Testis (tissue), 3 donors: ENCODE measurements around the gene TMEM242. TPM values are rescaled to one million over a fixed set of nuclear protein-coding genes. Genes with fewer than 3 reads are reported as not detected.

ENCODE experiments used
- DNase-seq: peaks from one replicate; pipeline ENCODE4 v3.0.0-alpha.2; 2019
- H3K27ac ChIP-seq, 2 donors: fragments of 200-600 bp; sonication (generic); one replicate each; pipeline ENCODE4 v1.5.1; 2019
- H3K27me3 ChIP-seq: fragments of 200-600 bp; sonication (generic); one replicate; pipeline ENCODE4 v1.5.1; 2019
- H3K36me3 ChIP-seq: fragments of 200-600 bp; sonication (generic); one replicate; pipeline ENCODE4 v1.5.1; 2017; ENCODE audit warnings: low read depth; ENCODE audit errors: missing control alignments
- H3K4me1 ChIP-seq: fragments of 200-600 bp; sonication (generic); one replicate; pipeline ENCODE4 v1.5.1; 2019
- H3K4me3 ChIP-seq, 2 donors: fragments of 200-600 bp; sonication (generic); one replicate each; pipeline ENCODE4 v1.5.1; 2017 to 2019
- H3K9me3 ChIP-seq: fragments of 200-600 bp; sonication (generic); one replicate; pipeline ENCODE4 v1.5.1; 2017
- CTCF ChIP-seq, 3 experiments: fragments of 450-650 bp in 2 of 3; fragments of 200-600 bp in 1 of 3; sonication (generic) in 1 of 3; IDR thresholded peaks; one replicate each; pipeline ENCODE4 v1.5.1; 2016 to 2019; ENCODE audit warnings: antibody characterized with exemption in 3 of 3, mild to moderate bottlenecking in 2 of 3, moderate library complexity in 1 of 3
- POLR2A ChIP-seq: fragments of 450-650 bp; IDR thresholded peaks from one replicate; pipeline ENCODE4 v1.6.1; 2017; ENCODE audit warnings: antibody characterized with exemption, mild to moderate bottlenecking, moderate library complexity
- WGBS, 2 donors: methylation state at CpG; one replicate each; pipeline ENCODE4 v1.1.5; 2018; 5-methylcytosine and 5-hydroxymethylcytosine counted together
- intact Hi-C: fragments of 100-400 bp; cut with DNase I; formaldehyde crosslinking; loops from one replicate; pipeline ENCODE4 v1.15.1; 2023; ENCODE audit warnings: low total_unique reads
- polyA plus RNA-seq: library from polyadenylated mRNA; stranded (reverse); fragments of 350-450 nt; fragmentation: Illumina TruSeq; extraction: RNeasy Lipid Tissue Mini Kit (QIAGEN cat#74804); gene quantifications from one replicate; pipeline ENCODE4 v1.2.3, GENCODE V29; 2014; ENCODE audit warnings: low read depth, low replicate concordance; ENCODE audit not compliant: insufficient read depth
- total RNA-seq, 2 donors: library from RNA; depleted of rRNA; stranded (reverse); fragments of >200 nt; gene quantifications; one replicate each; pipeline ENCODE4 v1.2.3, GENCODE V29; 2016

Gene TMEM242
- total and polyA plus RNA-seq, 3 donors from 2014 or later = 8.9 to 11.9 (median 10.3) TPM

- TF ChIP-seq CTCF (IDR thresholded peaks at IDR 0.05) (no peak), POLR2A (no peak)
- DNase-seq = peak; percentile 82
- peaks cover 20% of the 10 kb centered on the region for H3K4me1 ChIP-seq
- H3K9me3 ChIP-seq = no peaks in the 10 kb centered on the region
- peak overlapping the region; percentile 1 to 73 for H3K27ac ChIP-seq
- H3K27me3 ChIP-seq = no peaks in the 10 kb centered on the region
- no peaks in the 10 kb centered on the region for H3K36me3 ChIP-seq
- intact Hi-C loops = no loop called here
- no peak overlapping the region for H3K4me3 ChIP-seq
- 11 to 13% methylated on average over 16 of the region's 16 CpGs for WGBS, 2 donors
Measured at GRCh38 chr6:157269261-157269794, 54.0 kb downstream of the TMEM242 start.

GRCh38 chr6:157268835-157269234 is 54.5 kb downstream of the TMEM242 start:
- no peaks in the 10 kb centered on the region for H3K27me3 ChIP-seq
- TF ChIP-seq POLR2A (no peak), CTCF (IDR thresholded peaks at IDR 0.05) (no peak)
- peak overlapping the region; percentile 1 to 73 for H3K27ac ChIP-seq
- H3K4me3 ChIP-seq = no peak overlapping the region
- H3K4me1 ChIP-seq = peaks cover 20% of the 10 kb centered on the region
- H3K36me3 ChIP-seq = no peaks in the 10 kb centered on the region
- intact Hi-C loops = no loop called here
- no peak for DNase-seq
- no peaks in the 10 kb centered on the region for H3K9me3 ChIP-seq
- WGBS, 2 donors = 36 to 57% methylated on average over 6 of the region's 6 CpGs

- Histone ChIP-seq H3K36me3 (no peaks in the 10 kb centered on the region), H3K4me3 (no peak overlapping the region), H3K27me3 (no peaks in the 10 kb centered on the region), H3K27ac (peak overlapping the region; percentile 1 to 73), H3K4me1 (peaks cover 21% of the 10 kb centered on the region), H3K9me3 (no peaks in the 10 kb centered on the region)
- DNase-seq = no peak
- 82 to 92% methylated on average over 6 of the region's 6 CpGs for WGBS, 2 donors
- TF ChIP-seq CTCF (IDR thresholded peaks at IDR 0.05) = no peak
- intact Hi-C loops = no loop called here
Measured at GRCh38 chr6:157268396-157268795, 54.9 kb downstream of the TMEM242 start.

- Histone ChIP-seq H3K9me3 (no peaks in the 10 kb centered on the region), H3K36me3 (no peaks in the 10 kb centered on the region), H3K4me1 (peaks cover 21% of the 10 kb centered on the region), H3K27ac (no peak overlapping the region), H3K27me3 (no peaks in the 10 kb centered on the region), H3K4me3 (no peak overlapping the region)
- intact Hi-C loops = no loop called here
- WGBS, 2 donors = 93 to 95% methylated on average over 7 of the region's 7 CpGs
- TF ChIP-seq CTCF (IDR thresholded peaks at IDR 0.05) (no peak), POLR2A (no peak)
- no peak for DNase-seq
Measured at GRCh38 chr6:157267654-157268053, 55.7 kb downstream of the TMEM242 start.

- peaks cover 21% of the 10 kb centered on the region for H3K4me1 ChIP-seq
- H3K4me3 ChIP-seq = no peak overlapping the region
- no peak for DNase-seq
- no peaks in the 10 kb centered on the region for H3K27me3 ChIP-seq
- TF ChIP-seq POLR2A (no peak), CTCF (IDR thresholded peaks at IDR 0.05) (no peak)
- H3K36me3 ChIP-seq = no peaks in the 10 kb centered on the region
- H3K9me3 ChIP-seq = no peaks in the 10 kb centered on the region
- H3K27ac ChIP-seq = no peak overlapping the region
- intact Hi-C loops = no loop called here
- 85 to 88% methylated on average over 15 to 18 of the region's 18 CpGs for WGBS, 2 donors
Measured at GRCh38 chr6:157267109-157267611, 56.2 kb downstream of the TMEM242 start.
